Activated T-cell treated with anti-CD3 and anti-CD28 coated beads, Interleukin-2, amount 50 U/mL, for 4 hours (primary cell): ENCODE data around the gene TSPYL6. TPM values are rescaled to one million over a fixed set of nuclear protein-coding genes. Genes with fewer than 3 reads are reported as not detected.
"Not testable (repeated sequence)": the region's sequence is repeated elsewhere in the genome, so short reads cannot be mapped to it uniquely, and the experiment has no call there.

Source experiments
- ATAC-seq, 2 donors: fragments of 200-7000 bp; cut with Tn5 transposase; one replicate each; pipeline ENCODE4 v1.10.0; 2021
- DNase-seq: peaks from one replicate; pipeline ENCODE4 v3.0.0-alpha.2; 2020
- H3K27me3 Mint-ChIP-seq: one replicate; pipeline ENCODE4 v1.8.0; 2021; ENCODE audit warnings: low read depth, mixed read lengths
- H3K36me3 Mint-ChIP-seq: one replicate; pipeline ENCODE4 v1.8.0; 2022; ENCODE audit warnings: mixed read lengths; ENCODE audit not compliant: insufficient read depth
- H3K4me1 Mint-ChIP-seq: one replicate; pipeline ENCODE4 v1.8.0; 2021; ENCODE audit warnings: low read depth, mixed read lengths
- H3K4me3 Mint-ChIP-seq: one replicate; pipeline ENCODE4 v1.8.0; 2021; ENCODE audit warnings: mild to moderate bottlenecking, moderate library complexity, mixed read lengths
- H3K9me3 Mint-ChIP-seq: one replicate; pipeline ENCODE4 v1.8.0; 2021; ENCODE audit warnings: mixed read lengths
- total RNA-seq, 3 donors: library from RNA; stranded (reverse); gene quantifications; one replicate each; pipeline ENCODE4 v1.2.1, GENCODE V29; 2021

The TSPYL6 gene
- total RNA-seq, 3 donors from 2014 or later, result not detected

GRCh38 chr2:54267577-54267976 lies 11.5 kb upstream of the TSPYL6 start:
- H3K4me1 Mint-ChIP-seq, result peaks cover 9% of the 10 kb centered on the region
- peaks cover 18% of the 10 kb centered on the region for H3K36me3 Mint-ChIP-seq
- DNase-seq (no peak), ATAC-seq (no peak)
- H3K9me3 Mint-ChIP-seq, result peaks cover 10% of the 10 kb centered on the region
- no peaks in the 10 kb centered on the region for H3K27me3 Mint-ChIP-seq
- H3K4me3 Mint-ChIP-seq, result no peak overlapping the region

GRCh38 chr2:54265081-54265480 lies 9.1 kb upstream of the TSPYL6 start:
- not testable (repeated sequence) for ATAC-seq, H3K27me3 Mint-ChIP-seq, H3K9me3 Mint-ChIP-seq, H3K4me3 Mint-ChIP-seq, DNase-seq, H3K4me1 Mint-ChIP-seq
- peaks cover 15% of the 10 kb centered on the region for H3K36me3 Mint-ChIP-seq

DNA sequence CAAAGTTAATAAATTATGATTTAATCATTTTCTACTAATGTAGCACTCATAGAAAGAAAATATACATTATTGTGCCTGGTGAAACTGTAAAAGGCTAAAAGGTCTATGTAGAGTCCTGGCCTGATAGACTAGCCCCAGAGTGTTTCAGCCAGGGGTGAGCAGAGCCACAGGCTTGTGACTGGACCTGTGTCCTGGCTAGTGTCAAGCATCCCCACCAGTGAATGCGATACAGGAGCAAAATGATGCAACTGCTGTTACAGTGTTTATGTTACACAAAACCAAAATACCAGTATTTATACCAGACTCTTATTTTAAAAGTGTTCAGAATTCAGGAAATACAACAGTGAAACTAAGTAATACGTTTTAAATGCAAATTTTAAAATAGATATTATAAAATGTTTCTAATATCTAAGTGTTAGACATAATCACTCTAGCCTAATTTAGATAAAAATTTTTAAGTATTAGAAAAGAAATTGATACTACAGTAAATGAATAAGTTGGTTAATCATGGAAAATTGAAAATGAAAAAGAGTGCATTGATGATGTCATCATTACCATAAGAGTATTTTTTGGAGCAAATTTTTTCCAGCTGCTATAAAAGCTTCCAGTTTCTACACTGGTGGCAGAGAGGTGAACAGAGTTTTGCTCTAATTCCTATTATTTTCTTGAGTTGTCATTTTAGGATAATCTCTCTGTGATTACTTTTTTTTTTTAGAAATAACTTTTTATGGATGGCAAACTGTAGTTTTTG lies 6.2 kb upstream of the TSPYL6 start:
- H3K36me3 Mint-ChIP-seq, result peaks cover 15% of the 10 kb centered on the region
- no peaks in the 10 kb centered on the region for H3K27me3 Mint-ChIP-seq
- DNase-seq (no peak), ATAC-seq (no peak)
- H3K4me3 Mint-ChIP-seq, result no peak overlapping the region
- no peaks in the 10 kb centered on the region for H3K4me1 Mint-ChIP-seq
- H3K9me3 Mint-ChIP-seq, result peaks cover 10% of the 10 kb centered on the region

GRCh38 chr2:54261537-54261936 lies 5.5 kb upstream of the TSPYL6 start:
- no peaks in the 10 kb centered on the region for H3K27me3 Mint-ChIP-seq
- no peak overlapping the region for H3K4me3 Mint-ChIP-seq
- no peak for DNase-seq
- H3K36me3 Mint-ChIP-seq, result peaks cover 14% of the 10 kb centered on the region
- ATAC-seq, result no peak
- H3K9me3 Mint-ChIP-seq, result peaks cover 10% of the 10 kb centered on the region
- H3K4me1 Mint-ChIP-seq, result no peaks in the 10 kb centered on the region

DNA sequence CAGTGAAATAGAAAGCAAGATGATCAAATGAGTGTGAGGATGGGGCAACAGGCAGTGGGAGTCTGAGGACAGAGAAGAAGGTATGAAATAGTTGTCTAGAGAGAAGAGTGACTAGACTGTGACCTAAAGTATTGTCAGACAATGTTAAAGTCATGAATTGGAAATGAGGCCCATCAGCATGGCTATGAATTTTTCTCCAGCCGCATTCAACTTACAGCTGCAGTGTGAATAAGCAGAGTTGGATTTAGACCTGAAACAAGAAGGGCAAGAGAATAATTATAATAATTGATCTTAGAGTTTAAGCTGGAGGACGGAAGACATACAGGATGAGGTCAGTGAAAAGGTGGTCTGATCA lies 4.2 kb upstream of the TSPYL6 start:
- H3K27me3 Mint-ChIP-seq, result no peaks in the 10 kb centered on the region
- H3K36me3 Mint-ChIP-seq, result peaks cover 20% of the 10 kb centered on the region
- no peak for ATAC-seq
- H3K4me3 Mint-ChIP-seq, result no peak overlapping the region
- H3K9me3 Mint-ChIP-seq, result peaks cover 10% of the 10 kb centered on the region
- no peak for DNase-seq
- no peaks in the 10 kb centered on the region for H3K4me1 Mint-ChIP-seq

- Mint-ChIP-seq H3K4me1 (no peaks in the 10 kb centered on the region), H3K9me3 (peaks cover 6% of the 10 kb centered on the region), H3K36me3 (peaks cover 16% of the 10 kb centered on the region), H3K27me3 (no peaks in the 10 kb centered on the region), H3K4me3 (no peak overlapping the region)
- DNase-seq (no peak), ATAC-seq (no peak)
These were observed 3.6 kb upstream of the TSPYL6 start for GRCh38 chr2:54259413-54260240.

DNA sequence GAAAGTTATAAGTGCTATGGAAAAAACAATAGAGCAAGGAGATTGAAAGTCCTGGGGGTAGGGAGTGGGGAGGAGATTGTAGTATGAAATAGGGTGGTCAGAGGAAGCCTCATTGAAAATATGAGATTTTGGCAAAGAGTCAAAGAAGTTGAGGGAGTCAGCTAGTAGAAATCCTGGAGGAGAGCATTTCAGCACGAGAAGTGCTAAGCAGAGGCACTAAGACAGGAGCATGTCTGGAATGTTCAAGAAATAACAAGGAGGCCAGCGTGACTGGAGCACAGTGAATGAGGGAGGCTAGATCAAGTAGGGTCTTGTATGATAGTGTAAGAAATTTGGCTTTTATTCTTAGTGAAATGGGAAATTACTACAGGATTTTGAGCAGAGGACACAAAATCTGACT lies 2.1 kb upstream of the TSPYL6 start:
- ATAC-seq (no peak), DNase-seq (no peak)
- Mint-ChIP-seq H3K4me1 (no peaks in the 10 kb centered on the region), H3K27me3 (no peaks in the 10 kb centered on the region), H3K9me3 (no peaks in the 10 kb centered on the region), H3K4me3 (no peak overlapping the region), H3K36me3 (peaks cover 20% of the 10 kb centered on the region)

GRCh38 chr2:54255230-54256090 lies 569 bp downstream of the TSPYL6 start:
- Mint-ChIP-seq H3K4me3 (no peak overlapping the region), H3K4me1 (no peaks in the 10 kb centered on the region), H3K9me3 (no peaks in the 10 kb centered on the region), H3K36me3 (peaks cover 26% of the 10 kb centered on the region), H3K27me3 (no peaks in the 10 kb centered on the region)
- no peak for ATAC-seq
- no peak for DNase-seq

GRCh38 chr2:54254180-54254579 lies 1.8 kb downstream of the TSPYL6 start:
- ATAC-seq, result no peak
- H3K36me3 Mint-ChIP-seq, result peaks cover 26% of the 10 kb centered on the region
- no peaks in the 10 kb centered on the region for H3K27me3 Mint-ChIP-seq
- no peak for DNase-seq
- no peaks in the 10 kb centered on the region for H3K4me1 Mint-ChIP-seq
- H3K4me3 Mint-ChIP-seq, result no peak overlapping the region
- no peaks in the 10 kb centered on the region for H3K9me3 Mint-ChIP-seq

DNA sequence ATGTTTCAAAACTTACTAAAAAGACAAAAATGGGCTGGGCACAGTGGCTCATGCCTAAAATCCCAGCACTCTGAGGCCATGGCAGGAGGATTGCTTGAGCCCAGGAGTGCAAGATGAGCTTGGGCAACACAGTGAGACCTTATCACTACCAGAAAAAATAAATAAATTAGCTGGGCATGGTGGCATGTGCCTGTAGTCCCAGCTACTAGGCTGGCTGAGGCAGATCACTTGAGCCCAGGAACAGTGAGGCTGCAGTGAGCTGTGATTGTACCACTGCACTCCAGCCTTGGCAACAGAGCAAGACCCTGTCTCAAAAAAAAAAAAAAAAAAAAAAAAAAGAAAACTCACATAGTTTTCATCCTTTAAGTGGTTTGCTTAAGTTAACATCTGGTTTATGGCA lies 6.4 kb downstream of the TSPYL6 start:
- H3K4me1 Mint-ChIP-seq, result no peaks in the 10 kb centered on the region
- peaks cover 3% of the 10 kb centered on the region for H3K9me3 Mint-ChIP-seq
- H3K4me3 Mint-ChIP-seq, result no peak overlapping the region
- ATAC-seq (no peak), DNase-seq (no peak)
- peaks cover 23% of the 10 kb centered on the region for H3K36me3 Mint-ChIP-seq
- no peaks in the 10 kb centered on the region for H3K27me3 Mint-ChIP-seq

GRCh38 chr2:54247115-54247514 lies 8.9 kb downstream of the TSPYL6 start:
- Mint-ChIP-seq H3K36me3 (peaks cover 8% of the 10 kb centered on the region), H3K27me3 (no peaks in the 10 kb centered on the region), H3K4me1 (no peaks in the 10 kb centered on the region), H3K4me3 (no peak overlapping the region), H3K9me3 (peaks cover 3% of the 10 kb centered on the region)
- ATAC-seq (no peak), DNase-seq (no peak)

DNA sequence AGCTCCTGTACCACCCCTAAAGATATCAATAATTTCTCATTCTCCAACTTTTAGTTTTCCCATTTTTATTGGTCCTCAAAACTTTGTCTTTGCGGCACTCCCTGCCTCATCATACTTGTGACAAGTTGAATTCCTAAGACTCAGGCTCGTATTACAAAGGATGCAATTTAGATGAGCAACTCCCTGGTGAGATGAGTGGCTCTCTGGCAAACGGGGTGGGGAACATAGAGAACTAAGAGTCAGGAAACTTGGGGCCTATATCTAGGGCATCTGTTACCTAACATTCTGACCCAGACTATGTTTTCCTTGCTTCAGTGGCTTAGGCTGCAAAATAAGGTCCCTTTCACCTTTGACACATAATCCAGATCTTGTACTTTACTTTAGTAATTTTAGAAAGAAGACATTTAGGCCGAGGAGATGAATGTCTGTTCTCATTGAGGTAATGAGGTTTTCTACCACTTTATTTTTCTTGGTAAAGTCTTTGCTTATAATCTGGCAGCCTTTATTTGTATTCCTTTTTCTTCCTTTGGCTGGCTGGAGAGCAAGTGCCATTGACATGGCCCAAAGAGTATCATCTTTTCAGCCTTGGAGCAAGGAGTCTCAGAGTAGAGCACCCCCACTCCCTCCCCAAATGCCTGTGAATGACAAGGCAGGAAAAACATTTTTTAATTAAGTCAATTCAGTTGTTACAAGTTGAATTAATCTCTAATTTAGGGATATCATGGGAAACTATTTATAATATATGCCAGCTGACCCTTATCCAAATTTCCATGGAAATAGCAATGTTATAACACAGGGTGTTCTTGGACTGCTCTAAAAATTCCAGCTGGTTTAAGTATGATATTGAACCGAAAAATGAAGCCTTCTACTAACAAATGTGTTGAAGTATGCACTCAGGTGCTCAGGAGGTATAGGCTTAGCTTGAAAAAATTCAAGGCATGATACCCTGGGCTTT lies 15.2 kb downstream of the TSPYL6 start:
- Mint-ChIP-seq H3K4me1 (no peaks in the 10 kb centered on the region), H3K36me3 (peaks cover 15% of the 10 kb centered on the region), H3K27me3 (no peaks in the 10 kb centered on the region), H3K4me3 (no peak overlapping the region), H3K9me3 (peaks cover 12% of the 10 kb centered on the region)
- DNase-seq (no peak), ATAC-seq (no peak)

DNA sequence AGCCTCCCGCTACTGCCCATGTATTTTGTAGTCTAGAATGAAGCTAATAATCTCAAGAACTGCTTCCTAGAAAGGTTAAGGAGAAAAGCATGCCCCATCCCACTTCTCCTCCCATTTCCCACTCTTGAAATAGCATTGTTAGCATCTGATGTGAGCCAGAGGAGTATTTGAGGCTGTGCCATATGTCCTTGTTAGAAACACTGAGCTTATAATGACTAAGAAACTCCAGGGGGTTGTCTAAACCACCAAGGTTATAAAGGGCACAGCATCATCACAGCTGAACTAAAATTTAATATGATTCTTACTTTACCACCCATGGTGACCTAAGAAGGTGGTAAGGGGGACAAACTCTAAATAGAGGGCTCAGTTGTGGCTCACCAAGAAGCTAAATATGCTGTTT lies 16.6 kb downstream of the TSPYL6 start:
- peaks cover 10% of the 10 kb centered on the region for H3K9me3 Mint-ChIP-seq
- H3K27me3 Mint-ChIP-seq, result no peaks in the 10 kb centered on the region
- H3K4me1 Mint-ChIP-seq, result no peaks in the 10 kb centered on the region
- no peak overlapping the region for H3K4me3 Mint-ChIP-seq
- DNase-seq (no peak), ATAC-seq (no peak)
- H3K36me3 Mint-ChIP-seq, result peaks cover 13% of the 10 kb centered on the region
